H1 (cell line): ENCODE results near the gene HES3. TPM values are rescaled to one million over a fixed set of nuclear protein-coding genes. Genes with fewer than 3 reads are reported as not detected.

Source experiments
- CTCF ChIA-PET: fragments of 300-600 bp; sonication (Branson Sonifier 250); formaldehyde crosslinking; loops from one replicate; lab custom pipeline; 2021; ENCODE audit not compliant: partially characterized antibody; lab: Charles Lee
- POLR2A ChIA-PET: fragments of 300-600 bp; sonication (Branson Sonifier 250); formaldehyde crosslinking; loops from one replicate; lab custom pipeline; 2021; ENCODE audit warnings: inconsistent platforms; ENCODE audit not compliant: partially characterized antibody; lab: Charles Lee
- DNase-seq, 2 experiments: peaks; one replicate each; pipeline versions ENCODE4 v3.0.0 to v3.0.0-alpha.2; 2010 to 2022; ENCODE audit warnings: low spot score in 2 of 2, low read depth in 1 of 2, mixed read lengths in 1 of 2
- FAIRE-seq: peaks from 2 replicates; lab custom pipeline; 2011; peaks lifted over from hg19 to GRCh38; lab: Jason Lieb, UNC
- H2AFZ ChIP-seq: 2 replicates; pipeline ENCODE4 v1.8.1; 2012; ENCODE audit warnings: low read length, inconsistent platforms
- H2AK5ac ChIP-seq: 2 replicates; pipeline ENCODE4 v1.6.1; 2013; ENCODE audit warnings: low read depth, low read length
- H2BK120ac ChIP-seq: replicated peaks from 2 replicates; pipeline ENCODE3; 2013; ENCODE audit warnings: low read depth, low read length, inconsistent platforms
- H2BK12ac ChIP-seq: 2 replicates; pipeline ENCODE4 v1.6.1; 2013; ENCODE audit warnings: low read depth, low read length
- H2BK15ac ChIP-seq: 2 replicates; pipeline ENCODE4 v1.6.1; 2013; ENCODE audit warnings: low read length
- H2BK20ac ChIP-seq: 2 replicates; pipeline ENCODE4 v1.6.1; 2013; ENCODE audit warnings: low read length
- H2BK5ac ChIP-seq: 2 replicates; pipeline ENCODE4 v1.6.1; 2013; ENCODE audit warnings: low read depth, low read length
- H3K14ac ChIP-seq: 2 replicates; pipeline ENCODE4 v1.6.1; 2013; ENCODE audit warnings: inconsistent platforms; ENCODE audit not compliant: insufficient read length
- H3K18ac ChIP-seq: 2 replicates; pipeline ENCODE4 v1.6.1; 2013; ENCODE audit warnings: low read length; ENCODE audit errors: extremely low read depth
- H3K23ac ChIP-seq: 2 replicates; pipeline ENCODE4 v1.6.1; 2013; ENCODE audit warnings: inconsistent platforms; ENCODE audit not compliant: insufficient read length
- H3K23me2 ChIP-seq: 2 replicates; pipeline ENCODE4 v1.6.1; 2013; ENCODE audit warnings: low read depth, low read length
- H3K27ac ChIP-seq: 2 replicates; pipeline ENCODE4 v1.6.1; 2011; ENCODE audit warnings: low read depth, low read length, inconsistent platforms
- H3K27me3 ChIP-seq, 4 experiments: replicated peaks in 1 of 4; 1 replicate in 1 of 4; 2 replicates in 3 of 4; pipeline versions ENCODE4 v1.6.1 to v1.8.1; 2011 to 2013; ENCODE audit warnings: low read length in 3 of 4, mild to moderate bottlenecking in 3 of 4, inconsistent platforms in 2 of 4, mixed read lengths in 2 of 4, moderate library complexity in 1 of 4; ENCODE audit not compliant: control insufficient read depth in 3 of 4, insufficient read depth in 3 of 4; ENCODE audit errors: extremely low read depth in 1 of 4
- H3K36me3 ChIP-seq, 4 experiments: 2 replicates each; pipeline versions ENCODE4 v1.6.1 to v1.8.1; 2011 to 2013; ENCODE audit warnings: mild to moderate bottlenecking in 4 of 4, low read length in 3 of 4, moderate library complexity in 2 of 4, control low read depth in 1 of 4, inconsistent platforms in 1 of 4; ENCODE audit not compliant: insufficient read depth in 4 of 4, control insufficient read depth in 2 of 4
- H3K4ac ChIP-seq: replicated peaks from 2 replicates; pipeline ENCODE3; 2013; ENCODE audit warnings: low read length, low read depth, mixed read lengths, inconsistent platforms; ENCODE audit not compliant: insufficient read length
- H3K4me1 ChIP-seq, 4 experiments: replicated peaks in 1 of 4; 1 replicate in 1 of 4; 2 replicates in 3 of 4; pipeline versions ENCODE4 v1.6.1 to v1.8.1; 2011 to 2013; ENCODE audit warnings: low read length in 3 of 4, inconsistent platforms in 2 of 4, mixed read lengths in 1 of 4; ENCODE audit not compliant: insufficient read depth in 4 of 4, control insufficient read depth in 3 of 4
- H3K4me2 ChIP-seq, 2 experiments: 2 replicates each; pipeline versions ENCODE4 v1.6.1 to v1.8.1; 2011 to 2013; ENCODE audit warnings: low read depth in 2 of 2, low read length in 2 of 2, control low read depth in 1 of 2, inconsistent platforms in 1 of 2, mild to moderate bottlenecking in 1 of 2; ENCODE audit not compliant: insufficient read depth in 1 of 2
- H3K4me3 ChIP-seq, 4 experiments: fragments of 200-600, 300-600 bp in 1 of 4; sonication (generic), shearing (Covaris generic), sonication (Bioruptor Twin) in 1 of 4; 2 replicates each; pipeline versions ENCODE4 v1.5.1 to v1.8.1; 2011 to 2016; ENCODE audit warnings: low read length in 4 of 4, low read depth in 3 of 4, control low read depth in 2 of 4, inconsistent platforms in 2 of 4, mild to moderate bottlenecking in 2 of 4, mixed read lengths in 1 of 4, moderate library complexity in 1 of 4; ENCODE audit not compliant: insufficient read depth in 2 of 4; ENCODE audit errors: extremely low read depth in 1 of 4
- H3K56ac ChIP-seq: replicated peaks from 2 replicates; pipeline ENCODE3; 2013; ENCODE audit warnings: low read depth, mild to moderate bottlenecking, mixed read lengths, low read length, inconsistent platforms; ENCODE audit not compliant: insufficient read length
- H3K79me1 ChIP-seq: 2 replicates; pipeline ENCODE4 v1.6.1; 2013; ENCODE audit warnings: low read depth, low read length, control low read depth
- H3K79me2 ChIP-seq, 2 experiments: 2 replicates each; pipeline versions ENCODE4 v1.6.1 to v1.8.1; 2012 to 2013; ENCODE audit warnings: low read length in 2 of 2, mild to moderate bottlenecking in 2 of 2, inconsistent platforms in 1 of 2; ENCODE audit not compliant: insufficient read depth in 2 of 2, control insufficient read depth in 1 of 2
- H3K9ac ChIP-seq, 4 experiments: replicated peaks in 1 of 4; 1 replicate in 1 of 4; 2 replicates in 3 of 4; pipeline versions ENCODE4 v1.6.1 to v1.8.1; 2011 to 2013; ENCODE audit warnings: low read depth in 3 of 4, low read length in 3 of 4, control low read depth in 2 of 4, mild to moderate bottlenecking in 2 of 4, moderate library complexity in 2 of 4, inconsistent platforms in 1 of 4; ENCODE audit errors: extremely low read depth in 1 of 4
- H3K9me3 ChIP-seq, 2 experiments: 2 replicates each; pipeline versions ENCODE4 v1.6.1 to v1.8.1; 2012 to 2013; ENCODE audit warnings: mild to moderate bottlenecking in 2 of 2, moderate library complexity in 2 of 2, control low read depth in 1 of 2, inconsistent platforms in 1 of 2, low read depth in 1 of 2, low read length in 1 of 2, mixed read lengths in 1 of 2; ENCODE audit not compliant: insufficient read depth in 2 of 2
- H4K20me1 ChIP-seq, 2 experiments: replicated peaks in 1 of 2; 2 replicates each; pipeline versions ENCODE3 to v1.8.1; 2011 to 2013; ENCODE audit warnings: inconsistent platforms in 2 of 2, low read length in 2 of 2, mild to moderate bottlenecking in 1 of 2; ENCODE audit not compliant: insufficient read depth in 2 of 2, control insufficient read depth in 1 of 2
- H4K5ac ChIP-seq: 2 replicates; pipeline ENCODE4 v1.6.1; 2013; ENCODE audit warnings: low read length, low read depth, mixed read lengths, inconsistent platforms; ENCODE audit not compliant: insufficient read length
- H4K8ac ChIP-seq: 2 replicates; pipeline ENCODE4 v1.8.0; 2013; ENCODE audit warnings: mild to moderate bottlenecking, moderate library complexity, low read length, inconsistent platforms; ENCODE audit not compliant: insufficient read depth; ENCODE audit errors: extremely low read depth
- H4K91ac ChIP-seq: replicated peaks from 2 replicates; pipeline ENCODE3; 2013; ENCODE audit warnings: low read length, mixed read lengths, inconsistent platforms; ENCODE audit not compliant: insufficient read length
- BACH1 ChIP-seq: IDR thresholded peaks from 2 replicates; pipeline ENCODE4 v1.6.1; 2012; ENCODE audit warnings: low read length, improper control_type of control experiment
- CREB1 ChIP-seq: IDR thresholded peaks from 2 replicates; pipeline ENCODE4 v1.6.1; 2012; ENCODE audit warnings: inconsistent platforms
- GTF2F1 ChIP-seq: IDR thresholded peaks from 2 replicates; pipeline ENCODE4 v1.6.1; 2012; ENCODE audit warnings: low read depth, low read length, improper control_type of control experiment, borderline replicate concordance
- HDAC6 ChIP-seq: IDR thresholded peaks from one replicate; pipeline ENCODE4 v1.7.1; 2012; ENCODE audit warnings: low read depth, mild to moderate bottlenecking, inconsistent platforms, low read length, moderate library complexity
- JUND ChIP-seq: IDR thresholded peaks from 2 replicates; pipeline ENCODE4 v1.6.1; 2011; ENCODE audit warnings: mild to moderate bottlenecking, improper control_type of control experiment, low read length
- MAFK ChIP-seq: IDR thresholded peaks from 2 replicates; pipeline ENCODE4 v1.6.1; 2012; ENCODE audit warnings: low read depth, mild to moderate bottlenecking, improper control_type of control experiment, low read length
- RAD21 ChIP-seq, 2 experiments: IDR thresholded peaks in 1 of 2; conservative IDR thresholded peaks in 1 of 2; 2 replicates each; pipeline ENCODE4 v1.6.1; 2011; ENCODE audit warnings: low read depth in 2 of 2, low read length in 2 of 2, improper control_type of control experiment in 1 of 2, inconsistent platforms in 1 of 2, mild to moderate bottlenecking in 1 of 2, moderate library complexity in 1 of 2
- WGBS, 2 experiments: shearing (Covaris generic) in 1 of 2; methylation state at CpG; one replicate each; pipeline versions ENCODE4 v1.1.6 to v1.1.7; 2013 to 2015; ENCODE audit warnings: low lambda C conversion rate in 2 of 2, mixed read lengths in 2 of 2, inconsistent platforms in 1 of 2, low coverage in 1 of 2, missing lambda C conversion rate in 1 of 2; ENCODE audit not compliant: insufficient replicate concordance in 2 of 2, insufficient coverage in 1 of 2, insufficient read length in 1 of 2; ENCODE audit errors: extremely low coverage in 1 of 2, missing lambda C conversion rate in 1 of 2; 5-methylcytosine and 5-hydroxymethylcytosine counted together
- polyA plus RNA-seq, 7 experiments: library from polyadenylated mRNA; depleted of rRNA in 3 of 7; stranded (reverse) in 5 of 7; unstranded in 2 of 7; fragments of >200 nt in 5 of 7; fragments of 200-250 nt in 2 of 7; gene quantifications; 1 replicate in 5 of 7; 2 replicates in 1 of 7; 4 replicates in 1 of 7; pipeline versions ENCODE4 v1.2.1 to v1.2.3, GENCODE V29; 2011 to 2013; ENCODE audit warnings: missing spikeins in 2 of 7, mixed read lengths in 2 of 7
- total RNA-seq: library from RNA; stranded (reverse); fragmentation: NEBNext Ultra II Directional; extraction: Animal tissue kit (Norgen Biotek cat#: 25700); gene quantifications from 2 replicates; pipeline ENCODE4 v1.2.1, GENCODE V29; 2021

The HES3 gene
- total and polyA plus RNA-seq, 2 of the 8 experiments (the other 6 are each of a cell fraction or from before 2014, with no cell fraction given) = 38.8 to 54.3 TPM

- WGBS, 2 experiments = 91% methylated on average over 12 of the region's 16 CpGs; no CpG with 5 or more reads in 1 of the 2 experiments
- FAIRE-seq (no peak), DNase-seq (no peak)
- H3K27me3 ChIP-seq = no peaks in the 10 kb centered on the region
- H2AFZ ChIP-seq = no peak overlapping the region
- TF ChIP-seq RAD21 (IDR thresholded peaks at IDR 0.05 in 1 of 2, conservative IDR thresholded peaks at IDR 0.05 in 1 of 2; ENCODE audit: low read depth in 2 of 2, low read length in 2 of 2) (no peak), JUND (no peak), BACH1 (no peak), CREB1 (no peak), HDAC6 (no peak), GTF2F1 (no peak), MAFK (no peak)
- no peaks in the 10 kb centered on the region; a peak in 2 of 8 replicates for H3K36me3 ChIP-seq
- no peak overlapping the region for H3K4me2 ChIP-seq
- H2BK5ac ChIP-seq = no peak overlapping the region
- no peak overlapping the region for H2BK12ac ChIP-seq
- peaks cover 1 to 8% of the 10 kb centered on the region in 2 experiments for H4K20me1 ChIP-seq
- peaks cover 3% of the 10 kb centered on the region; the same call in 1 of the 2 replicates for H3K79me1 ChIP-seq
- H4K91ac ChIP-seq = no peak overlapping the region
- H3K9ac ChIP-seq = no peak overlapping the region
- no peaks in the 10 kb centered on the region for H3K23me2 ChIP-seq
- no peak overlapping the region for H2BK15ac ChIP-seq
- peaks cover 0 to 28% (median 13%) of the 10 kb centered on the region in 4 experiments; a peak in 6 of 7 replicates for H3K4me1 ChIP-seq
- no peak overlapping the region for H2BK20ac ChIP-seq
- H3K18ac ChIP-seq = no peak overlapping the region
- no peak overlapping the region for H4K8ac ChIP-seq
- H2BK120ac ChIP-seq = no peak overlapping the region
- H3K4me3 ChIP-seq = no peak overlapping the region
- H4K5ac ChIP-seq = no peak overlapping the region
- no peak overlapping the region for H2AK5ac ChIP-seq
- ChIA-PET POLR2A (no interaction called here), CTCF (interaction anchor here (1.0 to 5.9 kb wide), 9 partner anchors 7 to 145 kb away, joined by 3 to 28 read pairs (median 5); partner anchors contain the start of gene HES2)
- no peaks in the 10 kb centered on the region for H3K9me3 ChIP-seq
- no peak overlapping the region for H3K27ac ChIP-seq
- no peak overlapping the region for H3K56ac ChIP-seq
- no peaks in the 10 kb centered on the region for H3K79me2 ChIP-seq
- H3K14ac ChIP-seq = no peak overlapping the region
- no peak overlapping the region for H3K4ac ChIP-seq
- no peak overlapping the region for H3K23ac ChIP-seq
These were observed 30.7 kb downstream of the HES3 start for GRCh38 chr1:6274622-6275139.
